HG03575 (cell line): ENCODE results near the gene RFWD3.

Experiments used
- ATAC-seq: cut with Tn5 transposase; IDR thresholded peaks from one replicate; pipeline ENCODE4 v1.9.1; 2021; ENCODE audit not compliant: unreplicated experiment, insufficient number of reproducible peaks, low FRiP score; ENCODE audit errors: extremely low read depth

The RFWD3 gene

DNA sequence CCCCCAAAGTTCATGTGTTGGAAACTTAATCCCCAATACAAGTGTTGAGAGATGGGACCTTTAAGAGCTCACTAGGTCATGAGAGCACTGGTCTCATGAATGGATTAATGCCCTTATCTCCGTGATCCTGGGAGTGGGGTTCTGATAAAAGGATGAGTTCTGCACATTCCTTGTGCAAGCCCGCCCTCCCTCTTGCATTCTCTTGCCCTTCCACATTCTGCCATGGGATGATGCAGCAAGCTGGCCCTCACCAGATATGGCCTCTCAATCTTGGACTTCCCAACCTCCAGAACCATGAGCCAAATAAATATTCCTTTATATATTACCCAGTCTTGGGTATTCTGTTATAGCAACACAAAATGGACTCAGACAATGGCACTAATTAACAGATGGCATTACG, 73.8 kb downstream of the RFWD3 start:
- ATAC-seq: no peak

DNA sequence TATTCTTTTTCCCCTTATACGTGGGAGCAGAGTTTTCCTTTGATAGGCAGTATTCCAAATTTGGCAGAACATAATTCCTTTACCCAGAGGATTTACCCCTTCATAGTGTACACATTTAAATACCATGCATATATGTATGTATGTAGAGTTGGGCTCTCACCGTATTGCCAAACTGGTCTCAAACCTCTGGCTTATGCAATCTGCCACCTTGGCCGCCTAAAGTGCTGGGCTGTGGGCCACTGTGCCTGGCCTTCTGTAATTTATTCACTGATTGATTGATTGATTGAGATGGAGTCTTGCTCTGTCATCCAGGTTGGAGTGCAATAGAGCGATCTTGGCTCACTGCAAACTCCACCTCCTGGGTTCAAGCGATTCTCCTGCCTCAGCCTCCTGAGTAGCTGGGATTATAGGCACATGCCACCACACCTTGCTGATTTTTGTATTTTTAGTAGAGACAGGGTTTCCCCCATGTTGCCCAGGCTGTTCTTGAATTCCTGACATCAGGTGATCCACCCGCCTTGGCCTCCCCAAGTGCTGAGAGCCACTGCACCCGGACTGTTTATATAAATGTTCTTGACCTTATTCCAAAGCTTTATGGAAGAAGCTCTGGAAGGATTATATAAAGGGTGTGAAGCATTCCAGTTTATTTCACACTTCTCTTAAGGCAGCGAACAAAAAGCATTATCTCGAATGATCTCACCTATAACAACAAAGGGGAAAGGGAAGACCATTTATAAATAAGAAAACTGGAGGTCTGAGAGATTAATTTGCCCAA, 74.6 kb downstream of the RFWD3 start:
- no peak for ATAC-seq

DNA sequence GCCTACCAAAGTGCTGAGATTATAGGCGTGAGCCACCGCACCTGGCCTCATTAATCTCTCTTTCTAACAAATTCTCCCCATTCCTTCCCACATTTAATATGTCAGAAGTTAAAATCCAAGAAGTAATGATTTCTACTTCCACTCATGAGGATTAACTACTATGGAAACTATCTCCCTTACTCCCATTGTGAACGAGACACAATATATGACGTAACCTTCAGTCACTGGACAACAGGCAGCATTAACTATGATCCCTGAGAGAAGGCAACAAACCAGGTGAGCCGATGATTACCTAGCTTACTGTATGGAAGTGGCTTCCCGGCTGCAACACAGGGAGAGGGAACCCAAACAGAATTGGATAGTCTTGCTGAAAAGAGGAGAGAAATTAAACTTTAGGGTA, 79.7 kb downstream of the RFWD3 start:
- no peak for ATAC-seq

DNA sequence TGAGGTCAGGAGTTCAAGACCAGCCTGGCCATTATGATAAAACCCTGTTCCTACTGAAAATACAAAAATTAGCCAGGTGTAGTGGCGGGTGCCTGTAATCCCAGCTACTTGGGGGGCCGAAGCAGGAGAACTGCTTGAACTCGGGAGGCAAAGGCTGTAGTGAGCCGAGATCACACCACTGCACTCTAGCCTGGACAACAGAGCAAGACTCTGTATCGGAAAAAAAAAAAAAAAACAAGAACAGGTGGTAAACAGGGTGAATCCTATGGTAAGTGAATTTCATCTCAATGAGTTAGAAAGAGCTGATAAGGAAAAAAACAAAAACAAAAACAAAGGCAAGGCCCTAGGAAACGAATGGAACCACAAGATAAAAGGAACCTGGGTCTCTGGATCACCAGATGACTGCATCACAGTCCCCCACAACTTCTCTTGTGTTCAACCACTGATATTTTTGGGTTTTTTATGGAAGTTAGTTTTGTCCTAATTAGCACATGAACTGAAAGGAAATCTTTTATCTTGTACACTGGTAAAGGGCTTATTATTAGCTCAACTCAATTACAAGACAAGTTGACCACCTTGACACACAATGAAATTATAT, 80.7 kb downstream of the RFWD3 start:
- no peak for ATAC-seq

DNA sequence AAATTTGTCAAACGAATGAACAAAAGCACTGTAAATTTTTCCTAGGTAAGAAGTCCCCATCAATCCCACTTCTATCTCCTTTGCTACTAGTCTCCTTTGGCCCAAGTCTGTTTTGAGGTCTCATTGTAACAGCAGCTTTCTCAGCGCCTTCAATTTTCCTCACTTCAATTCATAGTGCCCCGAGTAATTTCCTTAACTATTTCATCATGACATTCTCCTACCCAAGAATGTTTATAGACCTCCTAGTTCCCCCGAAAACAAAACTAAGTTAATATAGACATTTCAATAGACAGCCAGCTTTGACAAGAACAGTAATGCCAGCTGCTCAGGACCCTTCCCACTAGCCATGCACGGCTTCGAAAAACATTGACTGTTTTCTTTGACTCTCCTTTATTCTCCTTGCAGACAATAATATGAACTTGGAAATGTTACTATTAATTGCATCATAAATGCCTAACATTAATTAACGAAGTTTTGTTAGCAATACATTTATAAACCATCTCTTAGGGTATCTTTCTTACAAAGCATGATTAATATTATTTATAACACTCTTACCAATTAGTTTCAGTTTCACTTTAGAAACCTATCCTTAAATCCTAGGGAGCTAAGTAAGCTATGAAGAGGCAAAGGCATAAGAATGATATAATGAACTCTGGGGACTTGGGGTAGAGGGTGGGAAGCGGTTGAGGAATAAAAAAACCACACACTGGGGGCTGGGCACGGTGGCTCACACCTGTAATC, 82.6 kb downstream of the RFWD3 start:
- ATAC-seq: no peak

GRCh38 chr16:74582970-74583369, 83.7 kb downstream of the RFWD3 start:
- ATAC-seq: no peak

DNA sequence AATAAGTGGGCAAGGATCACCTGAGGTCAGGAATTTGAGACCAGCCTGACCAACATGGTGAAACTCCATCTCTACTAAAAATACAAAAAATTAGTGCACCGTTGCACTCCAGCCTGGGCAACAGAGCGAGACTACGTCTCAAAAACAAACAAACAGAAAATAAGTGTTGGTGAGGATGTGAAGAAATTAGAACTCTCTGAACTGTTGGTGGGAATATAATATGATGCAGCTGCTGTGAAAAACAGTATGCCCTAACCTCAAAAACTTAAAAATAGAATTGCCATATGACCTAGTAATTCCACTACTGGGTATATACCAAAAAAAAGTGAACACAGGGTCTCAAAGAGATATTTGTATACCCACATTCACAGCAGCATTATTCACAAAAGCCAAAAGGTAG, 85.8 kb downstream of the RFWD3 start:
- no peak for ATAC-seq

GRCh38 chr16:74578838-74579237, 87.8 kb downstream of the RFWD3 start:
- no peak for ATAC-seq

DNA sequence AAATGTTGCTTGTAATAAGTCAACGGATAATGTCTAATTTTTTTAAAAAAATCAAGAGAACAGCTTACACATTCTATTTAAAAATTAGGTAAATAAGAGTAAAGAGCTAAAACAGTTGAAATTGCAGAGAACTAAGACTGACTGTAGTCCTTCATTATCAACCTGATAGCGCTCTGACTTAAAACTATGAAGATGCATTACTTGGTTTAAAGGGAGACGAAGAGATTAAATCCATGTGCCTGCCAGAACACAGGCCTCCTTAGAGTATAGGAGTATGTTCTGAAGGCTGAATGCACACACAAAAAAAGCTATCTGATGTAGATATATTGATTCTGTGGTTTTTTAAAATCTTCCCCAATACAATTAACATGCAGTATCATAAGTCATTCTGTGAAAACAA, 88.2 kb downstream of the RFWD3 start:
- no peak for ATAC-seq

GRCh38 chr16:74577882-74578366, 88.8 kb downstream of the RFWD3 start:
- no peak for ATAC-seq

DNA sequence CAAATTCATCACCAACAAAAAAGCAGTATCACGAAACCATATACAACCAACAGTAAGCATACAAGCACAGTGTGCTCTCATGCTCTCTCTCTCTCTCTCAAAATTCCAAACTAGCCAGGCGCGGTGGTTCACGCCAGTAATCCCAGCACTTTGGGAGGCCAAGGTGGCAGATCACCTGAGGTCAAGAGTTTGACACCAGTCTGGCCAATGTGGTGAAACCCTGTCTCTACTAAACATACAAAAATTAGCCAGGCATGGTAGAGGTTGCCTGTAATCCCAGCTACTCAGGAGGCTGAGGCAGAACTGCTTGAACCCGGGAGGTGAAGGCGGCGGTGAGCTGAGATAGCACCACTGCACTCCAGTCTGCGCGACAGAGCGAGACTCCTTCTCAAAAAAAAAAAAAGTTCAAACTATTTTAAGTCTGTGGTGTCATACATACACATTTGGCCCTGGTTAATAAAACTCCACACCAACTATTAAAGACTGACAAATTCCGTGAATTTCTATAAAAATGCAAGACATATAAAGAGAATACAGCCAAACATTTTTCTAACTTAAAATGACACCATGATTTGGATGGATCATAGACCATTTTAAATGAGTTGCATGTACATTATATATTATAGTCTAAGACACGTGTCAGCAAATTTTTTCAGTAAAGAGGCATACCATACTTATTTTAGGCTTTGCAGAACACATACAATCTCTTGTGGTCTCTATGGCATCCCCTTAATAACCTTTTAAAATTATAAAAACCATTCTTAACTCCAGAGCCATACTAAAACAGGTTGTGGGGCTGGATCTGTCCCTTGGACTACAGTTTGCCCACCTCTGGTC, 90.7 kb downstream of the RFWD3 start:
- no peak for ATAC-seq

GRCh38 chr16:74575175-74575806, 91.4 kb downstream of the RFWD3 start:
- ATAC-seq: no peak

- ATAC-seq: no peak
Observed at GRCh38 chr16:74574146-74574545, 92.5 kb downstream of the RFWD3 start.

- ATAC-seq: no peak
Observed at GRCh38 chr16:74573622-74574021, 93.1 kb downstream of the RFWD3 start.
